ENCODE results near the gene BIRC6.
"Not testable (repeated sequence)": the region's sequence is repeated elsewhere in the genome, so short reads cannot be mapped to it uniquely, and the experiment has no call there.

The BIRC6 gene

DNA sequence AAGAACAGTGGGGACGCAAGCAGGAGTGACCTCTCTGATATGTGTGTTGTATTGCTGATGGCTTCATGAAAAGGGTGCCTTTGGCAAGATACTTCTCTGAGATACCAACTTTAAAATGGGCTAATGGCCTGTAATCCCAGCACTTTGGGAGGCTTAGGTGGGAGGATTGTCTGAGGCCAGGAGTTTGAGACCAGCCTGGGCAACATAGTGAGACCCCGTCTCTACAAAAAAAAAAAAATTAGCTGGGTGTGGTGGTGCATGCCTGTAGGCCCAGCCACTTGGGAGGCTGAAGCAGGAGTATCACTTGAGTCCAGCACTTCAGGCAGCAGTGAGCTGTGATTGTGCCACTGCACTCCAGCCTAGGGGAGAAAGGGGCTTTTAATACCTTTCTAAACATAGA is 9.8 kb downstream of the BIRC6 start:
- no peak overlapping the region for H3K27ac Mint-ChIP-seq
- peaks cover 55% of the 10 kb centered on the region for H3K36me3 Mint-ChIP-seq (ENCODE audit: low read depth)
- H3K9me3 Mint-ChIP-seq: peaks cover 4% of the 10 kb centered on the region
- no peak for DNase-seq
- H3K4me1 Mint-ChIP-seq: no peaks in the 10 kb centered on the region
- no peaks in the 10 kb centered on the region for H3K27me3 Mint-ChIP-seq (ENCODE audit: low read depth, poor library complexity)
- H3K4me3 Mint-ChIP-seq: no peak overlapping the region
- TF ChIP-seq, protein P1, sequence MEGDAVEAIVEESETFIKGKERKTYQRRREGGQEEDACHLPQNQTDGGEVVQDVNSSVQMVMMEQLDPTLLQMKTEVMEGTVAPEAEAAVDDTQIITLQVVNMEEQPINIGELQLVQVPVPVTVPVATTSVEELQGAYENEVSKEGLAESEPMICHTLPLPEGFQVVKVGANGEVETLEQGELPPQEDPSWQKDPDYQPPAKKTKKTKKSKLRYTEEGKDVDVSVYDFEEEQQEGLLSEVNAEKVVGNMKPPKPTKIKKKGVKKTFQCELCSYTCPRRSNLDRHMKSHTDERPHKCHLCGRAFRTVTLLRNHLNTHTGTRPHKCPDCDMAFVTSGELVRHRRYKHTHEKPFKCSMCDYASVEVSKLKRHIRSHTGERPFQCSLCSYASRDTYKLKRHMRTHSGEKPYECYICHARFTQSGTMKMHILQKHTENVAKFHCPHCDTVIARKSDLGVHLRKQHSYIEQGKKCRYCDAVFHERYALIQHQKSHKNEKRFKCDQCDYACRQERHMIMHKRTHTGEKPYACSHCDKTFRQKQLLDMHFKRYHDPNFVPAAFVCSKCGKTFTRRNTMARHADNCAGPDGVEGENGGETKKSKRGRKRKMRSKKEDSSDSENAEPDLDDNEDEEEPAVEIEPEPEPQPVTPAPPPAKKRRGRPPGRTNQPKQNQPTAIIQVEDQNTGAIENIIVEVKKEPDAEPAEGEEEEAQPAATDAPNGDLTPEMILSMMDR (IDR thresholded peaks at IDR 0.05): no peak

- H3K27ac Mint-ChIP-seq: no peak overlapping the region
- no peaks in the 10 kb centered on the region for H3K27me3 Mint-ChIP-seq (ENCODE audit: low read depth, poor library complexity)
- TF ChIP-seq, protein P1 (IDR thresholded peaks at IDR 0.05): no peak
- no peak overlapping the region for H3K4me3 Mint-ChIP-seq
- H3K4me1 Mint-ChIP-seq: no peaks in the 10 kb centered on the region
- peaks cover 13% of the 10 kb centered on the region for H3K9me3 Mint-ChIP-seq
- DNase-seq: no peak
- H3K36me3 Mint-ChIP-seq (ENCODE audit: low read depth): peaks cover 56% of the 10 kb centered on the region
These were observed 12.4 kb downstream of the BIRC6 start for GRCh38 chr2:32369222-32369621.

- H3K27ac Mint-ChIP-seq, DNase-seq: not testable (repeated sequence)
- H3K36me3 Mint-ChIP-seq (ENCODE audit: low read depth): peaks cover 58% of the 10 kb centered on the region
These were observed 14.1 kb downstream of the BIRC6 start for GRCh38 chr2:32370942-32371341.

DNA sequence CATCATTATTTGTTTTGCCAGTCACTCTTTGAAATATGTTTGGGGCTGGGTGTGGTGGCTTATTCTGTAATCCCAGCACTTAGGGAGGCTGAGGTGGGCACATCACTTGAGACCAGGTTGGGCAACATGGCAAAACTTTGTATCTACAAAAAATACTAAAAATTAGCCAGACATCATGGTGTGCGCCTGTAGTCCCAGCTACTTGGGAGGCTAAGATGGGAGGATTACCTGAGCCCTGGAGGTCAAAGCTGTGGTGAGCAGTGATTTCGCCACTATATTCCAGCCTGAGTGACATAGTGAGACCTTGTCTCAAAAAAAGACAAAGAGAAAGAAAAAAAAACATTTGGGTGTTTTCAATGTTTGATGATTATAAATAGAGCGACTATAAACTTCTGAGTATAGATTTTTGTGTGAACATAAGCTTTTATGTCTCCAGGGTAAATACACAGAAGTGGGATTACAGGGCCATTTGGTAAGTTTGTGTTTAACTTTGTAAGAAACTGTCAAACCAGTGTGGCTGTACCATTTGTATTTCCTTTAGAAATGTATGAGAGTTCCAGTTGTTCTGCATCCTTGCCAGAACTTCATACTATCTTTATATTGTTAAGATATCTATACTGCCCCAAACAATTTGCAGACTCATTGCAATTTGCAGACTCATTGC is 15.8 kb downstream of the BIRC6 start:
- Mint-ChIP-seq H3K27ac (no peak overlapping the region), H3K4me1 (no peaks in the 10 kb centered on the region), H3K4me3 (no peak overlapping the region), H3K36me3 (ENCODE audit: low read depth) (peaks cover 44% of the 10 kb centered on the region), H3K27me3 (ENCODE audit: low read depth, poor library complexity) (no peaks in the 10 kb centered on the region), H3K9me3 (peaks cover 12% of the 10 kb centered on the region)
- TF ChIP-seq, protein P1 (IDR thresholded peaks at IDR 0.05): no peak
- DNase-seq: no peak

More at GRCh38 chr2:32370942-32371341, 14.1 kb downstream of the BIRC6 start:
- H3K4me1 Mint-ChIP-seq; H3K27me3 Mint-ChIP-seq (ENCODE audit: low read depth, poor library complexity); H3K4me3 Mint-ChIP-seq: not testable (repeated sequence)
- peaks cover 16% of the 10 kb centered on the region for H3K9me3 Mint-ChIP-seq

- DNase-seq: no peak
- Mint-ChIP-seq H3K4me1 (no peaks in the 10 kb centered on the region), H3K4me3 (no peak overlapping the region), H3K36me3 (ENCODE audit: low read depth) (peaks cover 34% of the 10 kb centered on the region), H3K27ac (no peak overlapping the region), H3K27me3 (ENCODE audit: low read depth, poor library complexity) (no peaks in the 10 kb centered on the region), H3K9me3 (peaks cover 12% of the 10 kb centered on the region)
- TF ChIP-seq, protein P1 (IDR thresholded peaks at IDR 0.05): no peak
These were observed 18.5 kb downstream of the BIRC6 start for GRCh38 chr2:32375228-32375892.

GRCh38 chr2:32376756-32377155 is 19.9 kb downstream of the BIRC6 start:
- peaks cover 42% of the 10 kb centered on the region for H3K36me3 Mint-ChIP-seq (ENCODE audit: low read depth)
- H3K4me3 Mint-ChIP-seq: no peak overlapping the region
- H3K9me3 Mint-ChIP-seq: peaks cover 12% of the 10 kb centered on the region
- no peaks in the 10 kb centered on the region for H3K27me3 Mint-ChIP-seq (ENCODE audit: low read depth, poor library complexity)
- no peak overlapping the region for H3K27ac Mint-ChIP-seq
- TF ChIP-seq, protein P1 (IDR thresholded peaks at IDR 0.05): no peak
- DNase-seq: no peak
- no peaks in the 10 kb centered on the region for H3K4me1 Mint-ChIP-seq

Data from nephron progenitor cell (in vitro differentiated cells).